MM.1S (cell line): ENCODE measurements around the gene DISC1.

Experiments
- DNase-seq: peaks from one replicate; pipeline ENCODE4 v3.0.0-alpha.2; 2015
- H2AFZ ChIP-seq: fragments of 300-600 bp; sonication (generic); 2 replicates; pipeline ENCODE4 v1.6.0; 2016; ENCODE audit warnings: antibody characterized with exemption, low read length
- H3F3A ChIP-seq: fragments of 300-600 bp; sonication (generic); 2 replicates; pipeline ENCODE4 v1.6.1; 2016; ENCODE audit warnings: mild to moderate bottlenecking, antibody characterized with exemption, low read length, moderate library complexity, mixed read lengths; ENCODE audit not compliant: insufficient read depth
- H3K27ac ChIP-seq: fragments of 300-600 bp; sonication (generic); 2 replicates; pipeline ENCODE4 v1.5.1; 2016; ENCODE audit warnings: mild to moderate bottlenecking, low read length
- H3K27me3 ChIP-seq: fragments of 300-600 bp; sonication (generic); replicated peaks from 2 replicates; pipeline ENCODE4 v1.6.0; 2016; ENCODE audit warnings: low read length; ENCODE audit not compliant: insufficient read depth
- H3K36me3 ChIP-seq: fragments of 300-600 bp; sonication (generic); replicated peaks from 2 replicates; pipeline ENCODE4 v1.6.1; 2016; ENCODE audit warnings: mild to moderate bottlenecking, low read length, mixed read lengths; ENCODE audit not compliant: insufficient read depth
- H3K4me1 ChIP-seq: fragments of 300-600 bp; sonication (generic); 2 replicates; pipeline ENCODE4 v1.6.1; 2016; ENCODE audit warnings: low read length, mixed read lengths
- H3K4me2 ChIP-seq: fragments of 300-600 bp; sonication (generic); 2 replicates; pipeline ENCODE4 v1.6.0; 2016; ENCODE audit warnings: low read depth, low read length
- H3K4me3 ChIP-seq: fragments of 300-600 bp; sonication (generic); 2 replicates; pipeline ENCODE4 v1.5.1; 2016; ENCODE audit warnings: low read length, mixed read lengths
- H3K79me2 ChIP-seq: fragments of 300-600 bp; sonication (generic); 2 replicates; pipeline ENCODE4 v1.6.1; 2016; ENCODE audit warnings: mixed run types, low read length, mixed read lengths
- H3K9ac ChIP-seq: fragments of 300-600 bp; sonication (generic); 2 replicates; pipeline ENCODE4 v1.6.1; 2016; ENCODE audit warnings: low read length, mixed read lengths
- H3K9me2 ChIP-seq: fragments of 300-600 bp; sonication (generic); replicated peaks from 2 replicates; pipeline ENCODE4 v1.6.1; 2016; ENCODE audit warnings: mild to moderate bottlenecking, low read length, mixed read lengths; ENCODE audit not compliant: insufficient read depth
- H3K9me3 ChIP-seq: fragments of 300-600 bp; sonication (generic); replicated peaks from 2 replicates; pipeline ENCODE4 v1.6.1; 2016; ENCODE audit warnings: mild to moderate bottlenecking, low read length, mixed read lengths; ENCODE audit not compliant: insufficient read depth
- H4K20me1 ChIP-seq: fragments of 300-600 bp; sonication (generic); 2 replicates; pipeline ENCODE4 v1.6.1; 2016; ENCODE audit warnings: mild to moderate bottlenecking, low read length, moderate library complexity, mixed read lengths; ENCODE audit not compliant: insufficient read depth
- EZH2 ChIP-seq: fragments of 300-600 bp; sonication (generic); optimal IDR thresholded peaks from 2 replicates; pipeline ENCODE3; 2017; ENCODE audit warnings: low read depth, mild to moderate bottlenecking, antibody characterized with exemption, low read length, mixed read lengths
- EZH2phosphoT487 ChIP-seq: fragments of 300-600 bp; sonication (generic); IDR thresholded peaks from 2 replicates; pipeline ENCODE4 v1.6.1; 2018; ENCODE audit warnings: antibody characterized with exemption, low read length
- TF ChIP-seq, protein P1 (sequence below): fragments of 300-600 bp; sonication (generic); IDR thresholded peaks from 2 replicates; pipeline ENCODE4 v1.5.1; 2016; ENCODE audit warnings: antibody characterized with exemption, low read length, mixed read lengths

DISC1 gene

DNA sequence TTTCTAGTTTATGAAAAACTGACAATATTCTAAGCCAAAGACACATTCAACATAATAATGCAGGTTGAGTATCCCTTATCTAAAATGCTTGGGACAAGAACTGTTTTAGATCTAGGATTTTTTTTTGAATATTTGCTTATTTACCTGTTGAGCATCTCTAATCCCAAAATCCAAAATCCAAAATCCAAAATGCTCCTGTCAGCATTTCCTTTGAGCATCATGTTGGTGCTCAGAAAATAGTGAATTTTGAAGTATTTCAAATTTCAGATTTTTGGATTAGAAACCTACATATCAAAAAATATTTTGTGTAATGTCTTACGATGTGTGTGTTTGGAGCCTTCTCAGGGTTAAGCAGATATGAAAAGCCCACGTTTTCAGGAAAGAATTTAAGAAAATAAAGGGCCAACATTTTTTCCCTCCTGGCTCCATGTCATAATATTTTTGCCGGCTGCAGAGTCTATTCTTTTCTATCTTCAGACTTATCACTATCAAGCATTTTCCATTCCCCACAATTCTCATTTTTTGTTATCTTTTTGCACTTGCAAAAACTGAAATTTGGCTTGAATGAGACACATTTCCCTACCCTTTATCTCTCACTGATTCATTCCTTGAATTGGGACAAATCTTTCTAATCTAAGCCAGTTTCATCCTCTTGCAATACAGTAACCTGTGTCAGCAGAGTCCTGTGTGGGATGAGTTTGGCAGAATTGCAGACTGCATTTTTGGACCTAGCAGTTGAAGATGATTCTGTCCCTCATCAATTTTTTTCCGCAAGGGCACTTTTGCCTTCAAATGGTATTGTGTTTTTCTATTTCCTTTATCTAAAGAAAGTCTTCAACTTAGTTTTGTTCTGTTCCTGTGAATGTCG, 233.9 kb downstream of the DISC1 start:
- no peaks in the 10 kb centered on the region for H4K20me1 ChIP-seq
- DNase-seq, result no peak
- no peaks in the 10 kb centered on the region for H3K9me3 ChIP-seq
- no peaks in the 10 kb centered on the region for H3F3A ChIP-seq
- H3K79me2 ChIP-seq, result no peaks in the 10 kb centered on the region
- TF ChIP-seq, protein P1, sequence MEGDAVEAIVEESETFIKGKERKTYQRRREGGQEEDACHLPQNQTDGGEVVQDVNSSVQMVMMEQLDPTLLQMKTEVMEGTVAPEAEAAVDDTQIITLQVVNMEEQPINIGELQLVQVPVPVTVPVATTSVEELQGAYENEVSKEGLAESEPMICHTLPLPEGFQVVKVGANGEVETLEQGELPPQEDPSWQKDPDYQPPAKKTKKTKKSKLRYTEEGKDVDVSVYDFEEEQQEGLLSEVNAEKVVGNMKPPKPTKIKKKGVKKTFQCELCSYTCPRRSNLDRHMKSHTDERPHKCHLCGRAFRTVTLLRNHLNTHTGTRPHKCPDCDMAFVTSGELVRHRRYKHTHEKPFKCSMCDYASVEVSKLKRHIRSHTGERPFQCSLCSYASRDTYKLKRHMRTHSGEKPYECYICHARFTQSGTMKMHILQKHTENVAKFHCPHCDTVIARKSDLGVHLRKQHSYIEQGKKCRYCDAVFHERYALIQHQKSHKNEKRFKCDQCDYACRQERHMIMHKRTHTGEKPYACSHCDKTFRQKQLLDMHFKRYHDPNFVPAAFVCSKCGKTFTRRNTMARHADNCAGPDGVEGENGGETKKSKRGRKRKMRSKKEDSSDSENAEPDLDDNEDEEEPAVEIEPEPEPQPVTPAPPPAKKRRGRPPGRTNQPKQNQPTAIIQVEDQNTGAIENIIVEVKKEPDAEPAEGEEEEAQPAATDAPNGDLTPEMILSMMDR, result no peak
- TF ChIP-seq EZH2, result no peak
- no peak for TF ChIP-seq EZH2phosphoT487
- H3K9me2 ChIP-seq, result no peaks in the 10 kb centered on the region
- no peaks in the 10 kb centered on the region for H3K36me3 ChIP-seq
- no peaks in the 10 kb centered on the region for H3K27me3 ChIP-seq
- no peak overlapping the region for H3K4me2 ChIP-seq
- no peak overlapping the region for H3K4me3 ChIP-seq
- no peak overlapping the region for H3K27ac ChIP-seq
- H3K9ac ChIP-seq, result no peak overlapping the region
- no peak overlapping the region for H2AFZ ChIP-seq
- H3K4me1 ChIP-seq, result no peaks in the 10 kb centered on the region

DNA sequence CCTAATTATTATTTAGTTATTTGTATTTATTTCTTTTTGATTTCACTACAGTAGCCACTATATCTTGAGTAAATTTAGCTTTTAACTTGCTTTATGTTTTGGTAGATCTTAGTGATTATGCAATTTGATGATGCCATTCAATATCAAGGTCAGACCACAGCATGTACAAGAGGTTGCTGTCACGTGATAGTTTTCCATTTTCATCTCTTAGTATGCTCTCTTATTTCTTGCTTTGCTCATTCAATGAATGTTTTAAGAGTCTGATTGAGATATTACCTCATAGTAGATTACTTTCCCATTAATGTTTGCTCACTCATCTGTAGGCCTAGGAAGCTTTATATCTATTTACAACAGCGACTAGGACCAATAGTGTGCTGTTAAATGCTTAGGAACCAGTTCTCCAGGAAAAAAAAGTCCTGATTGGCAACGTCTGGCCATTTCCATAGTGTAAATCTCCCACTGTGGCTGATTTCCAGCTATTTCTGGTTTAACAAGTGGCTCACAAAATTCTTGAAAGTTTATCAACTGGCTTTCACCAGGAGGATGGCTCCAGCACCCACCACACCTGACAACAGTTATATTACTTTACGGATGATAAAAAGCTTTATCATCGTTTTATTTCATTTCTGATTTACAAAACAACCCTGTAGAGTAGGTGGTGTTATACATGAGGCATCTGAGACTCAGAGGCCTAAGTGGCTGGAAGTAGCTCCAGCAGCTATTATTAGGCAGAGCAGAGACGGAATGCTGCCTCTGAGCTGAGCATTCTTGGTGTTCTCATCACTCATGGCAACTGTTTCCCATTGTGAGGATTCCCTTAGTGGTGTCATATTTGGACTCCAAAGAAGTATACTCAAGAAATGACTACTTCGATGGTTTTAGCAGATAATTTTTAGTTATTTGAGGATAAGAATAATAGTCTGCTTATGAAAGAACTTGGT, 235.2 kb downstream of the DISC1 start:
- no peaks in the 10 kb centered on the region for H3K9me3 ChIP-seq
- no peak overlapping the region for H2AFZ ChIP-seq
- no peaks in the 10 kb centered on the region for H3F3A ChIP-seq
- H3K27me3 ChIP-seq, result no peaks in the 10 kb centered on the region
- no peak for TF ChIP-seq EZH2phosphoT487
- TF ChIP-seq, protein P1, result no peak
- TF ChIP-seq EZH2, result no peak
- H3K4me1 ChIP-seq, result no peaks in the 10 kb centered on the region
- DNase-seq, result no peak
- H3K27ac ChIP-seq, result no peak overlapping the region
- H3K79me2 ChIP-seq, result no peaks in the 10 kb centered on the region
- H3K4me3 ChIP-seq, result no peak overlapping the region
- no peaks in the 10 kb centered on the region for H3K9me2 ChIP-seq
- H4K20me1 ChIP-seq, result no peaks in the 10 kb centered on the region
- no peak overlapping the region for H3K4me2 ChIP-seq
- no peaks in the 10 kb centered on the region for H3K36me3 ChIP-seq
- H3K9ac ChIP-seq, result no peak overlapping the region

DNA sequence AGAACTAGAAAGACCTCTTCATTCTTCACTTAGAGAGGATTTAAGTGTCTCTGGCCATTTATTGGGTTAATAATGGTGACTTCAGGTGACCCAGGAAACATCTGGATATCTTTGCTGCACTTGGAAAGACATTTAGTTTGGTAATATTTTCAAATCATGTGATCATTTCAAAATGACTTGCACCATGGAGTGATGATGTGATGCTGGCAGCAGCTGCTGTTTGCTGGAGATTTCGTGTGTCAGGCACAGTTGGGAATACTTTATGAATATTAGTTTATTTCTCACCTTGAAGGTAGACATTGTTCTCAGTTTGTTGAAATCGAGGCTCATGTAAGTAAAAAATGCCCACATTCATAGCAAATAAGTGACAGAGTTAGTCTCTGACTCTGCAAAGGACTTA, 236.0 kb downstream of the DISC1 start:
- no peak for DNase-seq
- Histone ChIP-seq H3K36me3 (no peaks in the 10 kb centered on the region), H3K9me2 (no peaks in the 10 kb centered on the region), H3K27me3 (no peaks in the 10 kb centered on the region), H3K27ac (no peak overlapping the region), H3K79me2 (no peaks in the 10 kb centered on the region), H3K4me1 (no peaks in the 10 kb centered on the region), H3K4me2 (no peak overlapping the region), H2AFZ (no peak overlapping the region), H3K9me3 (no peaks in the 10 kb centered on the region), H4K20me1 (no peaks in the 10 kb centered on the region), H3K4me3 (no peak overlapping the region), H3K9ac (no peak overlapping the region), H3F3A (no peaks in the 10 kb centered on the region)
- TF ChIP-seq EZH2phosphoT487 (no peak), EZH2 (no peak)
- TF ChIP-seq, protein P1, result no peak
